Prostate gland (tissue), 2 donors: ENCODE results near the gene DAPK1.

Experiments used
- POLR2A ChIP-seq: fragments of 450-650 bp; IDR thresholded peaks from one replicate; pipeline ENCODE4 v1.6.1; 2016; ENCODE audit warnings: antibody characterized with exemption, mild to moderate bottlenecking
- POLR2AphosphoS5 ChIP-seq: sonication (generic); formaldehyde crosslinking; IDR thresholded peaks from one replicate; pipeline ENCODE4 v1.6.1; 2017; ENCODE audit warnings: antibody characterized with exemption
- TF ChIP-seq, protein P1 (sequence below), 4 experiments: fragments of 200-600 bp in 2 of 4; fragments of 450-650 bp in 2 of 4; sonication (generic) in 2 of 4; IDR thresholded peaks; 1 replicate in 3 of 4; 2 replicates in 1 of 4; pipeline ENCODE4 v1.5.1; 2016 to 2019; ENCODE audit warnings: antibody characterized with exemption in 4 of 4, mild to moderate bottlenecking in 2 of 4, moderate library complexity in 2 of 4

DNA sequence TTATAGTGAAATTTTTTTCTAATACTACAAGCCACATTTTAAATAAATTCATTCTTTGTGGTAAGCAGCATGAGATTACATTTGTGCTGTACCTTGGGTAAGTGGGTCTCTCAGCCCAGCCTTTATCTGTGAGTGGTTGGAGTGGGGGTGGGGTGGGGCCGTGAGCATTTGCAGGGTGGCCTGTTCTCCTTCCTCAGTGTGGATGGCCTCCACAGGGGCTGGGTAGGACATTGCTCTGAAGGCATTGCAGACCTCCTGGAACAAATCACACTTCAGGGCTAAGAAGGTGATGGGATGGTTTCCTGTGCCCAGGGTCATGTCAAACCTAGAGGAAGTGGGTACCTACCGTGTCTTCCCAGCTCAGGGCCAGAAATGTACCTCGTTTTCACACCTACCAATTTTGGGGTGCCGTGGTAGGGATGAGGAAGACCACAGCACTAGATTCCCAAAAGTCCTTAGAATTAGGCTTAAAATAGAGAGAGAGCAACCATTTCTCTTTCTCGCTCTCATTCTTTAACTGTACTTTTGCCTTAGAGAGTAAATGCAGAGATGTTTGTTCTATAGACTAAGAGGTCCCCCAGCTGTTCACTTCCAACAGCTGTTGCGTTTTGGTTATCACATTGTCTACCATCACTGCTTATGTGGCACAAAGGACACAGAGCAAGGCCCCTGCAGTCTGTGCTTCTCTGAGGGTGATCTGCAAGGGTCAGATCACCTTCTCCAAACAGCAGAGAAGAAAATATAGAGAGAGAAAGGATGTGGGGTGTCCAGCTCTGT is 144.9 kb downstream of the DAPK1 start:
- TF ChIP-seq, protein P1, sequence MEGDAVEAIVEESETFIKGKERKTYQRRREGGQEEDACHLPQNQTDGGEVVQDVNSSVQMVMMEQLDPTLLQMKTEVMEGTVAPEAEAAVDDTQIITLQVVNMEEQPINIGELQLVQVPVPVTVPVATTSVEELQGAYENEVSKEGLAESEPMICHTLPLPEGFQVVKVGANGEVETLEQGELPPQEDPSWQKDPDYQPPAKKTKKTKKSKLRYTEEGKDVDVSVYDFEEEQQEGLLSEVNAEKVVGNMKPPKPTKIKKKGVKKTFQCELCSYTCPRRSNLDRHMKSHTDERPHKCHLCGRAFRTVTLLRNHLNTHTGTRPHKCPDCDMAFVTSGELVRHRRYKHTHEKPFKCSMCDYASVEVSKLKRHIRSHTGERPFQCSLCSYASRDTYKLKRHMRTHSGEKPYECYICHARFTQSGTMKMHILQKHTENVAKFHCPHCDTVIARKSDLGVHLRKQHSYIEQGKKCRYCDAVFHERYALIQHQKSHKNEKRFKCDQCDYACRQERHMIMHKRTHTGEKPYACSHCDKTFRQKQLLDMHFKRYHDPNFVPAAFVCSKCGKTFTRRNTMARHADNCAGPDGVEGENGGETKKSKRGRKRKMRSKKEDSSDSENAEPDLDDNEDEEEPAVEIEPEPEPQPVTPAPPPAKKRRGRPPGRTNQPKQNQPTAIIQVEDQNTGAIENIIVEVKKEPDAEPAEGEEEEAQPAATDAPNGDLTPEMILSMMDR (IDR thresholded peaks at IDR 0.05) = no peak
- TF ChIP-seq POLR2A = no peak
- no peak for TF ChIP-seq POLR2AphosphoS5
